ENCODE results near the gene GCH1.

GCH1 gene

GRCh38 chr14:54857830-54858269 lies 44.8 kb downstream of the GCH1 start:
- no peak for DNase-seq

- no peak for DNase-seq
Observed at GRCh38 chr14:54856152-54856551, 46.5 kb downstream of the GCH1 start.

GRCh38 chr14:54854181-54854580 lies 48.4 kb downstream of the GCH1 start:
- DNase-seq: no peak

DNA sequence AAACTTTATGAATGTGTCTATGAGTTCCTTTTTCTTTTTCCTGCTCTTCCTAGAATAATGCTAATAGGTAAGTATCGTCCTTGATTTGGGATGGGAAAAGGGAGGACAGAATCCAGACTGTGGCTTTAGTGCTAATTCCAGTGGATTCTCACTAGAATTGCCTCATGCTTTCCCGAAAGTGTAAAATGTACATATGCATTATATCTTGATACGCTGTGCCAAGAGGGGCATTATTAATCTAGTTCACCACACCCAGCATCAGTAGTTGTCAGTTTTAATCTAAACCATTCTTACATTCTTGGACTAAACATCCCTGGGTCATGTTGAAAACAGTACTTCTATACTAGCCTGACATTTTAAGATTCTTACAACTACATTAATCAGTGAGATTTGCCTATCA lies 49.3 kb downstream of the GCH1 start:
- no peak for DNase-seq

DNA sequence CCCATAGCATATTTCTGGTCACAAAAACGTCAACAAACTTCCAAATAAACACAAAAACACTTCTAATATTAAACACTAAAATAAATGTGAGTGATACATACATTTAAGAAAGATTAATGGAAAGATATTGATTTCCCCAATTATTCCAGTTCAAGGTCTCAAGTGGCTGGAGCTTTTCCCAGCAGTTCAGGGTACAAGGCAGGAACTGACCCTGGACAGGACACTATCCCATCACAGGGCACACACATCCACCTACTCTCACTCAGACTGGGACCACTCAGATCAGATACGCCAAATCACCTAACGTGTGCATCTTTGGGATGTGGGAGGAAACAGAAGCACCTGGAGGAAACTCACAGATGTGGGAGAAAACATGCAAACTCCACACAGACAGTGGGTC lies 50.4 kb downstream of the GCH1 start:
- no peak for DNase-seq

- no peak for DNase-seq
Observed at GRCh38 chr14:54848910-54849309, 53.7 kb downstream of the GCH1 start.

DNA sequence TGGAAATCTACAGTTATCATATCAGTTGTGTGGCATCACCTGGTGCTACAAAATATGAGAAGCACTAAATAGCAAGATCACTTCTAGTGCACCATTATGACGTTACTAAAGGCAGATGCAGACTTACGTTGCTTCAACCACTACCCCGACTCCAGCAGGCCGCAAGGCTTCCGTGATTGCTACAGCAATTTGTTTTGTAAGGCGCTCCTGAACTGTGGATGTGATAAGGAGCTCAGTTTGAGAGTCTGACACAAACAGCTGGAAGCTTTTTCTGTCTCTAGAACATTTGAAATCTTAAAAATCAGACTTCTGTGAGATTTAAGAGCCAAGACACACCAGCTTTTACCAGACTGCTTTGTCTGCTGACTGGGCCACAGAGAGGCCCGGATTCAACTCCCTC lies 57.0 kb downstream of the GCH1 start:
- no peak for DNase-seq

DNA sequence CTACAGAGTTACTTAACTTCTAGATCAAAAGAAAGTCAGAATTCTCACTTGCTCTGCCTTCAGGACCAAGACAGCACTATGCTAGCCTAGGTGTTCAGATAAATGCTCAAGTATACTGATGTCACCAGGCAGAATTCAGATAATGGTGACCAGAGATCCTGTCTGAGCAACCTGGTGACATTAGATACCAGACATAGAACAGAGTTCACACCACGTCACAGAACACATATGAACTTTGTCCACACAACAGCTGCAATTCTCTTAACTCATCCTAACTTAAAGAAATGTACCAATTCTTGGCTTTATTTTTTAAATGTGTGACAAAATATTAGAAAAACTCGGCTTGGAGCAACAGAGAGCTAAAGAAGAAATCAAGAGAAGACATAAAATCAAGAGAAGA lies 58.1 kb downstream of the GCH1 start:
- no peak for DNase-seq

DNA sequence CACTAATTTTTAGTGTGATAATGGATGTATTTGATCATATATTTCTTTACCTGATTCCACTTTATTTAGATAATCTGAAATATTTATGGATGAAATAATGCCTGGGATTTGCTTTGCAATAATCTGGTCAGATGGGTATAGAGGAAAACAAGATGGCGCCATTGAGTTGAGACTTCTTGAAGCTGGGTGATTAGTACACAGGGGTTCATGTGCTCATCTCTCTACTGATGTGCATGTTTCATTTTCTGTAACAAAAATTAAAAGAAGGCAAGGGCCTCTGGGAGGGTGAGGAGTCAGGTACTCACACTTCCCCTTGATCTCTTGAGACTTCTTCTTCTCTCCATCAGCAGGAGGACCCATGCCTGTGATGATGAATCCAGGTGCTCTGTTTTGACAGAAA lies 61.8 kb downstream of the GCH1 start:
- no peak for DNase-seq

- DNase-seq: no peak
Observed at GRCh38 chr14:54840336-54840735, 62.3 kb downstream of the GCH1 start.

DNA sequence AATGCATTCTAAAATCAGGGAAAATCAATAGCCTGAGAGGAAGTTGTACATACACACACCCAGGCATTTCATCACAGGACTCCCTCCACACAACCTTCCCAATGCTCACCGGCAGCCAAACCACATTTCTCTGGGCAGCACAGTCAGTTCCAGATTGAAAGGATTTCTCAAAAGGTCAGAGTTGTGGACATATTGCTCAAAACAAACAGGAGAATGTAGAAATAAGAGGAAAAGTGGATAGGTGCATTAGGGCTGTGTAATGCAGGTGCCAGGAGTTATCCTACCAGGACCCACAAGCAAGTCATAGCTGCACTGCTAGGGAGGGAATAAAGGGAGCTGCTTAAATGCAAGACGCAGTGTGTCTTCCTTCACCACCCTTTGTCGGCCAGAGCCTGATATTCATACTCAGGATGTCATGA lies 62.9 kb downstream of the GCH1 start:
- no peak for DNase-seq

DNA sequence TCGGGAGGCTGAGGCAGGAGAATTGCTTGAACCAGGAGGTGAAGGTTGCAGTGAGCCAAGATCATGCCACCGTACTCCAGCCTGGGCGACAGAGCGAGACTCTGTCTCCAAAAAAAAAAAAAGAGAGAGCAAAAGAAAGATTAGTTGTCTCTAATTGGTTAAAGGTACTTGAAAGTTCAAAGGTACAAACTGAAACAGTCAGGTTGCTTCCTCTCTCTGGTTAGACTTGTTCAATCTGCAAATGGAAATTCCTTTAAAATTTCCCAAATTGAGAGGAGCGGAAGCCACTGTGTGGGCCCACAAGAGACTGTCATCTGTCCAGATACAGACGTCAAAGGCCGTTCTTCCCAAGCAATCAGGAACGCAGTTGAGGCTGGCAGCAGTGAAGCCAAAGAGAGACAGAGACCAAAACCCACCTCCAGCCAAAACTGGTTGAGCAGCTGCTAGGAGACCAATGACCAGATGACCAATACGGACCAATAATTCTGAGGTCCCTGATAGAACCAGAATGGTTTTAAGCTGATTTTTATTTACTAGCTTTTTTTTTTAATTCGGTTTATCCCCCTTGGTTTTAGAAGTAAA lies 63.6 kb downstream of the GCH1 start:
- no peak for DNase-seq

- no peak for DNase-seq
Observed at GRCh38 chr14:54837508-54838149, 65.0 kb downstream of the GCH1 start.

DNA sequence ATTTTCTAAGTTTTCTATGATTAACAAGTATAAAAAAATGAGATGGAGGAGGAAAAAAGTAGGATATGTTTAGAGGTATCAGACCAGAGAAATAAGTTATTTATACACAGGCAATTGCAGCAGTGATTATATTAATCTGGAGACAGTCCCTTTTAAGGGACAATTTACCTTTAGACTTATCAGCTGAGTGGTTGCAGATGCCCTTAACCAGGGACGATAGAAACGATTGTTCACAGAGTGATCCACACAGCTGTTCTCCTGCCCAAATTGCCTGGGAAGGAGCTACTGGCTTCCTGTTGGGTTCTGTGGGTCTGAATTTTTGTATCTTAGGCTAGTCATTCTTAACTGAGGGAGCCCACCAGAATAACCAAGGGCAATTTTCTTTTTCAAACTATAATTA lies 66.4 kb downstream of the GCH1 start:
- no peak for DNase-seq

DNA sequence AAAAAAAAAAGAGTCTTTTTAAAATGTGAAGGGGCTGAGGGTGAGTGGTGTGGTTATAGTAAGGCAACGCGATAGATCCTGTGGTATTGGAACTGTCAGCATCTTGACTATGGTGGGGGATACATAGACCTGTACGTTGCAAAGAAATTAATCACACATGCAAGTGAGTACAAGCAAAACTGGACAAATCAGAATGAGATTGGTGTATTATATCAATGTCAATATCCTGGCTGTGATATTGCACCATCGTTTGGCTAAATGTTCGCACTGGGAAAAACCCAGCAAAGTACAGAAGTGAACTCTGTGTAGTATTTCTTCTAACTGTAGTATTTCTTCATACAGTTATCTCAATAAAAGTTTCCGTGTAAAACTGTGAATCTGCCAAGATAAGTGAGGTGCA lies 67.9 kb downstream of the GCH1 start:
- DNase-seq: no peak

- no peak for DNase-seq
Observed at GRCh38 chr14:54834081-54834480, 68.5 kb downstream of the GCH1 start.

- no peak for DNase-seq
Observed at GRCh38 chr14:54830650-54831049, 72.0 kb downstream of the GCH1 start.

DNA sequence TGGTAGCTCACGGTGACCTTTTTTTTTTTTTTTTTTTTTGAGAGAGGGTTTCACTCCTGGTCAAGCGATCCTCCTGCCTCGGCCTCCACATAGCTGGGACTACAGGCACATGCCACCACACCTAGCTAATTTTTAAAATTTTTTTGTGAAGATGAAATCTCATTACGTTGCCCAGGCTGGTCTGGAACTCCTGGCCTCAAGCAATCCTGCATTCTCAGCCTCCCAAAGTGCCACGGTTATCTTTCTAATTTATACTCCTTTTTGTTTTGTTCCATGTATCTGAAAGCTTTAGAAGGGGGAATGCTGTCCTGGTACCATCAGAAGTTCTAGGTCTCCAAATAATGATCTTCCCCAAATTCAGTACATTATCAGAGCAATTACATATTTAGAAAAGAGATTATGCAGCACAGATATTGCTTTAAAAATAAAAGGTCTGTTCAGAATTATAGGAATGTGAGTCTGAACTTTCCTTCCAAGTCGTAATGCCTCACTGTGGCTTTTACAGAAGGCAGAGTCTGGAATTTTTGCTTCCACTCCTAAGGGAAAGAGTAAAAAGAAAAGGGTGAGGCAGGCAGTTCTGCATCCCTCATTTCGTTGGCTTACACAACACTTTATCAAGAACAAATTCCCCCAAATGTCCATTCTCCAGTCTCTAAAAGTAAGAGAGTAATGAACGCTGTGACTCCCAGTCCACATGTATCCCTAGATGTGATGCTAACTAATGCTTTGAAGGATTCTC lies 73.0 kb downstream of the GCH1 start:
- no peak for DNase-seq

DNA sequence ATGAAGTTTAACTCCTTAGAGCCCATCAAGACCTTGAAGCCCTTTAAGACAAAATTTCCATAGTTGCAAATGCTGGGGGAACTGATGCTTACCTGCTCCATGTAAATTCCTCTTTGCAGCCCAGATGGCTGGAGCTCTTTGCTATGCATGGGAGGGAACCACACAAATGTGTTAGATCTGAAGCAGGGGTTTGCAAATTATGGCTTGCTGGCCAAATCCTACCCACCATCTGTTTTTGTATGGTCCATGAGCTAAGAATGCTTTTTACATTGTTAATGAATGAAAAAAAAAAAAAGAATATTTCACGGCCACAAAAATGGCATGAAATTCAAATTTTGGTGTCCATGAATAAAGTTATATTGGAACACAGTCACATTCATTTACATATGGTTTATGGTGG lies 74.6 kb downstream of the GCH1 start:
- DNase-seq: no peak

GRCh38 chr14:54823757-54824549 lies 78.7 kb downstream of the GCH1 start:
- DNase-seq: no peak

- DNase-seq: no peak
Observed at GRCh38 chr14:54822685-54823084, 79.9 kb downstream of the GCH1 start.

- no peak for DNase-seq
Observed at GRCh38 chr14:54818201-54819133, 84.2 kb downstream of the GCH1 start.
